ENCODE results near the gene SLC9A1.
A peak's percentile ranks its signal among the peaks of the same experiment; 100 is the strongest.

DNA sequence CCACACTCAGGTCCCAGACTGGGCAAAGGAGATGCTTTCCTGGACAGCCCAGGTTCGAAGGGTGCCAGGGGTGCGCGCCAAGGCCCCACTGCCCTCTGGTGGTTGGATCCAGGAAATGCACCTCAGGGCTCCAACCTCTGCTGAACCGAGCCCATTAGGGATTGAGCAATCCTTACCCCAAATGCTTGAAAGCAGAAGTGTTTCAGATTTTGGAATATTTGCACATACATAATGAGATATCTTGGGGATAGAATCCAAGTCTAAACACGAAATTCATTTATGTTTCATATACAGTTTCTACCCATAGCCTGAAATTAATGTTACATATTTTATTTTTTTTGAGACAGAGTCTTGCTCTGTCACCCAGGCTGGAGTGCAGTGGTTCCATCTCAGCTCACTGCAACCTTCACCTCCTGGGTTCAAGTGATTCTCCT is 57.4 kb downstream of the SLC9A1 start:
- TF ChIP-seq, protein P1, sequence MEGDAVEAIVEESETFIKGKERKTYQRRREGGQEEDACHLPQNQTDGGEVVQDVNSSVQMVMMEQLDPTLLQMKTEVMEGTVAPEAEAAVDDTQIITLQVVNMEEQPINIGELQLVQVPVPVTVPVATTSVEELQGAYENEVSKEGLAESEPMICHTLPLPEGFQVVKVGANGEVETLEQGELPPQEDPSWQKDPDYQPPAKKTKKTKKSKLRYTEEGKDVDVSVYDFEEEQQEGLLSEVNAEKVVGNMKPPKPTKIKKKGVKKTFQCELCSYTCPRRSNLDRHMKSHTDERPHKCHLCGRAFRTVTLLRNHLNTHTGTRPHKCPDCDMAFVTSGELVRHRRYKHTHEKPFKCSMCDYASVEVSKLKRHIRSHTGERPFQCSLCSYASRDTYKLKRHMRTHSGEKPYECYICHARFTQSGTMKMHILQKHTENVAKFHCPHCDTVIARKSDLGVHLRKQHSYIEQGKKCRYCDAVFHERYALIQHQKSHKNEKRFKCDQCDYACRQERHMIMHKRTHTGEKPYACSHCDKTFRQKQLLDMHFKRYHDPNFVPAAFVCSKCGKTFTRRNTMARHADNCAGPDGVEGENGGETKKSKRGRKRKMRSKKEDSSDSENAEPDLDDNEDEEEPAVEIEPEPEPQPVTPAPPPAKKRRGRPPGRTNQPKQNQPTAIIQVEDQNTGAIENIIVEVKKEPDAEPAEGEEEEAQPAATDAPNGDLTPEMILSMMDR (IDR thresholded peaks at IDR 0.05; ENCODE audit: control extremely low read depth in 1 of 3, insufficient read depth in 1 of 3, low read depth in 1 of 3, low read length in 3 of 3) = peak in 2 of 3 experiments; percentile 96; a peak in 3 of 4 replicates
- TF ChIP-seq SRF (IDR thresholded peaks at IDR 0.05; ENCODE audit: low read depth, low read length) = no peak
- no peak for TF ChIP-seq ASH2L (IDR thresholded peaks at IDR 0.05; ENCODE audit: low read length)

All from H1 (cell line).